Immature natural killer cell (primary cell): ENCODE data around the gene PRKN. TPM values are rescaled to one million over a fixed set of nuclear protein-coding genes. Genes with fewer than 3 reads are reported as not detected.
"Not testable (repeated sequence)": the region's sequence is repeated elsewhere in the genome, so short reads cannot be mapped to it uniquely, and the experiment has no call there.

Experiments used
- DNase-seq, 3 donors: peaks; one replicate each; pipeline ENCODE4 v3.0.0; 2022; ENCODE audit warnings: mixed read lengths in 1 of 3
- H3K27ac Mint-ChIP-seq, 6 donors: one replicate each; pipeline ENCODE4 v1.8.0; 2020; ENCODE audit warnings: mixed read lengths in 6 of 6, mild to moderate bottlenecking in 5 of 6, inconsistent platforms in 4 of 6, moderate library complexity in 3 of 6
- H3K27me3 Mint-ChIP-seq, 3 donors: one replicate each; pipeline ENCODE4 v1.8.0; 2020 to 2021; ENCODE audit warnings: low read depth in 3 of 3, mild to moderate bottlenecking in 3 of 3, mixed read lengths in 3 of 3, moderate library complexity in 3 of 3, inconsistent platforms in 1 of 3
- H3K36me3 Mint-ChIP-seq, 3 donors: one replicate each; pipeline ENCODE4 v1.8.0; 2020; ENCODE audit warnings: mixed read lengths in 3 of 3, inconsistent platforms in 2 of 3, mild to moderate bottlenecking in 2 of 3
- H3K4me1 Mint-ChIP-seq, 2 donors: one replicate each; pipeline ENCODE4 v1.8.0; 2020; ENCODE audit warnings: inconsistent platforms in 2 of 2, mild to moderate bottlenecking in 2 of 2, mixed read lengths in 2 of 2, moderate library complexity in 1 of 2
- H3K4me3 Mint-ChIP-seq, 5 donors: one replicate each; pipeline ENCODE4 v1.8.0; 2020; ENCODE audit warnings: mild to moderate bottlenecking in 5 of 5, mixed read lengths in 5 of 5, inconsistent platforms in 3 of 5, moderate library complexity in 3 of 5
- H3K9me3 Mint-ChIP-seq, 6 donors: one replicate each; pipeline ENCODE4 v1.8.0; 2020; ENCODE audit warnings: mild to moderate bottlenecking in 6 of 6, mixed read lengths in 6 of 6, inconsistent platforms in 4 of 6, moderate library complexity in 3 of 6
- polyA plus RNA-seq, 3 donors: library from polyadenylated mRNA; unstranded; fragments of 300-500 nt; fragmentation: Illumina TruSeq; gene quantifications; one replicate each; pipeline ENCODE4 v1.2.3, GENCODE V29; 2021

The PRKN gene
- polyA plus RNA-seq, 3 donors from 2014 or later, result 0.37 to 6.4 (median 2.8) TPM

DNA sequence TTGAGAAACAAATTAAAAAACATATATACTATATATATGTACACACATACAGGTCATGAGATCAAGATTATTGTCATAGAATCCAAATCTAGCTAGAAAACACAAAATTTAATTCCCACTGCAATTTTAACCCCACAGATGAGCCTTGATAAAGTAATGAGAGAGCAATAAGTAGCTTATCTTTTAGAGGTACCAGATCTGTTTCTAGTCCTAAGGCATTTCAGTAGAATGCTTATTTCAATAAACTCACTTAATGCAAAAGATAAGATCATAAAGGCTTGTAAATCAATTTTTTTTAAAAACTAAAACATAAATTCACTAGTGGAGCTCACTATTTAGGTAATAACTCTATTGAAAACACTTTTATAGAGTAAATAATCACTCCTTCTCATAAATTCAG lies 47.2 kb downstream of the PRKN start:
- Mint-ChIP-seq H3K4me1 (no peaks in the 10 kb centered on the region), H3K9me3 (peaks cover 0 to 7% (median 1%) of the 10 kb centered on the region in 6 donors), H3K27ac (no peak overlapping the region), H3K36me3 (no peaks in the 10 kb centered on the region), H3K27me3 (peaks cover 0 to 2% (median 0%) of the 10 kb centered on the region in 3 donors), H3K4me3 (no peak overlapping the region)
- DNase-seq, result no peak

DNA sequence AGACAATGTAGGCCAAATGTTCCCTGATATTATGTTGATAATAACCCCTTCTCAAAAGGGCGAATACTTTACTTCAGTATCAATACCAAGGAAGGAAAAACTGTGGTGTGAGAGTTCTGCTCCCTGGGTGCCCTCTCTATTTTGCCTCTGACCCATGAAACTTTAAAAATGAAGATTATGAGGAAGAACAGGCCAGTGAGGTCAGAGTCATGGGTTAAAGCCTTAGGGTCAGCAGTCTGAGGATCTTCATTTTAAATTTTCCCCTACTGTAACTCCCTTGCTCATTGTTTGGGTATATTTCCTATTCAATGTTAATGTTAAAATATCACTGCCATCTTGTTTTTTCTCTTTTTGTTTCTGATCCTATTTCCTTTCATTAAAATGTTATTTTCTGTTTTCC lies 47.9 kb downstream of the PRKN start:
- Mint-ChIP-seq H3K27ac (no peak overlapping the region), H3K27me3 (peaks cover 0 to 2% (median under 1%) of the 10 kb centered on the region in 3 donors), H3K9me3 (peaks cover 0 to 7% (median 1%) of the 10 kb centered on the region in 6 donors), H3K36me3 (peaks cover 0 to under 1% (median 0%) of the 10 kb centered on the region in 3 donors), H3K4me3 (no peak overlapping the region), H3K4me1 (no peaks in the 10 kb centered on the region)
- DNase-seq, result no peak

DNA sequence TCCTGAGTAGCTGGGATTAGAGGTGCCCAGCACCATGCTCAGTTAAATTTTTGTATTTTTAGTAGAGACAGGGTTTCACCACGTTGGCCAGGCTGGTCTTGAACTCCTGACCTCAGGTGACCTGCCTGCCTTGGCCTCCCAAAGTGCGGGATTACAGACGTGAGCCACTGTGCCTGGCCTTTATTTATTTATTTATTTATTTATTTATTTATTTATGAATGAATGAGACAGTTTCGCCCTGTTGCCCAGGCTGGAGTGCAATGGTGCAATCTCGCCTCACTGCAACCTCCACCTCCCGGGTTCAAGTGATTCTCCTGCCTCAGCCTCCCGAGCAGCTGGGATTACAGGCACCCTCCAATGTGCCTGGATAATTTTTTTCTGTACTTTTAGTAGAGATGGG lies 48.7 kb downstream of the PRKN start:
- DNase-seq, H3K9me3 Mint-ChIP-seq, H3K27ac Mint-ChIP-seq, H3K4me1 Mint-ChIP-seq, H3K36me3 Mint-ChIP-seq, H3K27me3 Mint-ChIP-seq, H3K4me3 Mint-ChIP-seq: not testable (repeated sequence)

DNA sequence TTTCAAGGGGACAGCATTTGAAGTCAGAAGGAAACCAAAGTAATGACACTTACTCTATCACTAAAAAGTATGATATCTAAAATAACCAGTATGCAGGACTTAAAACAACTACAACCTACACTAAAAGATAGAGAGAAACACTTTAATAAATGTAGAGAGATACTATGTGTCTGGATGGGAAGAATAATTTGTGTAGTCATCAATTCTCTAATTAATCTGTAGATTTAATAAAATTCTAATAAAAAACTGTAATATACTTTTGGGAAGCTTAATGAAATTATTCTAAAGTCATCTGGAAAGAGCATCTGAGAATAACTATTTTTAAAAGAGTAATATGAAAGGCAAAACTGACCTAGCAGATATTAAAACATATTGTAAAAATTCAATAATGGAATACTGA lies 52.1 kb downstream of the PRKN start:
- no peaks in the 10 kb centered on the region for H3K4me1 Mint-ChIP-seq
- H3K9me3 Mint-ChIP-seq, result peaks cover 0 to 2% (median under 1%) of the 10 kb centered on the region in 6 donors
- no peak overlapping the region for H3K4me3 Mint-ChIP-seq
- H3K36me3 Mint-ChIP-seq, result peaks cover 0 to 6% (median 0%) of the 10 kb centered on the region in 3 donors
- DNase-seq, result no peak
- H3K27me3 Mint-ChIP-seq, result peaks cover 0 to 2% (median 2%) of the 10 kb centered on the region in 3 donors
- H3K27ac Mint-ChIP-seq, result no peak overlapping the region

DNA sequence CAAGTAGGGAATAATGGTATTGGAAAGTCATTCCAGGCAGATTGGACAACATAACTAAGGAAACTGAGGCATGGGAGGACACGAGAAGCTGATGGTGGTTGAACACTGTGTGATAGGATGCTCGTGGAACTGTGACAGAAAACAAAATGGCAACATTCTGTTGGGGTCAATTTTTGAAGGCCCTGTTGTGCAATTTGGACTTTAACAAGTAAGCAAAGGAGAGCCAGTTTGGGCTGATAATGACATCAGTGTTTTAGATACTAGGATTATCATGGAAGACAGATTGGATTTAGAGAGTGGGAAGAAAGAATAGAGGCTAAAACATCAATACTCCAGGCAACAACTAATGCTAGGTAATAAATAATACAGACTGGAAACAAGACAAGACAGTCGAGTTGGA lies 53.1 kb downstream of the PRKN start:
- peaks cover 0 to 2% (median 0%) of the 10 kb centered on the region in 6 donors for H3K9me3 Mint-ChIP-seq
- H3K4me1 Mint-ChIP-seq, result no peaks in the 10 kb centered on the region
- H3K27me3 Mint-ChIP-seq, result peaks cover 0 to 2% (median 0%) of the 10 kb centered on the region in 3 donors
- H3K27ac Mint-ChIP-seq, result no peak overlapping the region
- DNase-seq, result no peak
- peaks cover 0 to 6% (median 0%) of the 10 kb centered on the region in 3 donors for H3K36me3 Mint-ChIP-seq
- no peak overlapping the region for H3K4me3 Mint-ChIP-seq

DNA sequence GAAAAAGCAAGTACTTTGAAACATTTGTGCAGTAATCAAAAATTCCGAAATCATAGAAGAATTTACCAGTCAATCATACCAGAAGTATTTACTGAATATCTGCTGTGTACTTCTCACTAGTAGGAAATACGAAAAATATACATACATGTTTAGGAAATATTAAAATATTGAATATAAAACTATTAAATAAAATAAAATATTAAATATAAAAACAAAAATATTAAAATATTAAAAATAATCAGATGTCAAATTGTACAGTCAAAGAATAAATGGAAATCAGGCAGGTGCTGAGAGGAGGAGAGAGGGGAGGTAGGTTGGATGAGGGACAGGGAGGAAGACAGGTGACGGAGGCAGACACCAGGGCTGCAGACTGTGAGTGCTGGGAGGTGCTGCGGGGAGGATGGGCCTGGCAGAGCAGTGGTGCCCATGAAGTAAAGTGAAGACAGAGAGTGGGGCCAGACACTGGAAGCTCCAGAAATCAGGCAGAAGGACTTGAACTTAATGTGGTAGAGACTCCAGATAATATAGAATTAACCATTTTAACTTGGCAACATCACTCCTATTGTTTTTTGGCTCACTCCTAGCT lies 55.9 kb downstream of the PRKN start:
- Mint-ChIP-seq H3K4me3 (no peak overlapping the region), H3K9me3 (peaks cover 0 to 6% (median 0%) of the 10 kb centered on the region in 6 donors), H3K27me3 (peaks cover 0 to 2% (median 0%) of the 10 kb centered on the region in 3 donors), H3K27ac (no peak overlapping the region), H3K36me3 (peaks cover 0 to 6% (median 0%) of the 10 kb centered on the region in 3 donors), H3K4me1 (no peaks in the 10 kb centered on the region)
- DNase-seq, result no peak

DNA sequence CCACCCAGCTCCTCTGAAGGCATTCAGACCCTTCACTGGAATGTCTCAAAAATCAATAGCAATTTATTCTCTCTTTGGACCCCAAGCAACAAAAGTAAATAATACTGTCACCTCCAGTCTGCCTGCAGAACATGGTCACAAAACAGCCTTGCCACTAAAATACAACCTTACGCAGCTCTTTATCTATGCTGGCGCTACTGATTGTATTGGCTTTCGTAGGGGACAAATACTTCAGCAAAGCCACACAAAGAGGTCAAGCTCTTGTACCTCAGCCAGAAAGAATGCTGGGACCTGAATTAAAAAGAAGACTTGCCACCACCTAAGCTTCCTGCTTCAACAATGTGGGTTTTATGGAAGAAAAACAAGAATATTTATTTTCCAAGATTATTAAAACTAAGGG lies 57.2 kb downstream of the PRKN start:
- H3K27me3 Mint-ChIP-seq, result peaks cover 0 to 2% (median 0%) of the 10 kb centered on the region in 3 donors
- no peaks in the 10 kb centered on the region for H3K4me1 Mint-ChIP-seq
- H3K27ac Mint-ChIP-seq, result no peak overlapping the region
- DNase-seq, result no peak
- H3K4me3 Mint-ChIP-seq, result no peak overlapping the region
- peaks cover 0 to 6% (median 0%) of the 10 kb centered on the region in 3 donors for H3K36me3 Mint-ChIP-seq
- peaks cover 0 to 7% (median 6%) of the 10 kb centered on the region in 6 donors for H3K9me3 Mint-ChIP-seq

DNA sequence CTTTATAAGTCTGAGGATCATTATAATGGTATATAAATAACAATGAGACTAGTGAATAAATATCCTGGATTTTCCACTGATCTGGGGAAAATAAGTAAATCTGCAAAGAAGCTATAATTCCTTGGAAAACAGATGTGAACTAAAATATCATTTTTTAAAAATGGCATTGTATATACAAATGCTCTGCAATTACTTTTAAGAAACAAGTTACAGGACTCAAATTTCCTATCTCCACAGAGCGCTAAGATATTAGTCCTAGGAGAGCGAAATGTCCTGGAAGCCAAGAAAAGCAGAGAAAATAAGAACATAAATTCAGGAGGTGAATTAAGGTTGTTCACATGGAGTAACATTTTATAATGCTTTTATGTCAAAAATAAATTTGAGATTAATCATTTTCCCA lies 61.3 kb downstream of the PRKN start:
- no peak for DNase-seq
- H3K4me3 Mint-ChIP-seq, result no peak overlapping the region
- H3K4me1 Mint-ChIP-seq, result no peaks in the 10 kb centered on the region
- no peaks in the 10 kb centered on the region for H3K36me3 Mint-ChIP-seq
- H3K9me3 Mint-ChIP-seq, result peaks cover 4 to 26% (median 14%) of the 10 kb centered on the region in 6 donors
- H3K27me3 Mint-ChIP-seq, result no peaks in the 10 kb centered on the region
- H3K27ac Mint-ChIP-seq, result no peak overlapping the region

DNA sequence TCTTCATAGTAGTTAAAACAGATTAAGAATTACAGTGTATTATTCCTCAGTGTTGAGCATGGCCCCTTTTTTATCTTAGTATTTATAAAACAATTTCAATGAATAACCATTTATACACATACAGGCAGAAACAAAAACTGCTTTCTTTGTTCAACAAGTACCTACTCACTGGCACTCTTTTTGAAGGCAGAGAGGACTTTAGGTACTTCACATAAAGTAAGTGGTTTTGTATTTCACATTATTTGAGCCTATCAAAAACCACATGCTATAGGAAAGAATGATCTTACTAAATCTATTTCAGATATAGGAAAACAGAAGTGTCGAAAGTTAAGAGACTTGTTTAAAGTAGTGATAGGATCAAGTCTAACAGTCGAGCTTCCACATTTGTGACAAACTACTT lies 73.8 kb downstream of the PRKN start:
- Mint-ChIP-seq H3K27ac (no peak overlapping the region), H3K4me1 (no peaks in the 10 kb centered on the region), H3K27me3 (no peaks in the 10 kb centered on the region), H3K36me3 (no peaks in the 10 kb centered on the region), H3K9me3 (peaks cover 0 to 6% (median 0%) of the 10 kb centered on the region in 6 donors), H3K4me3 (no peak overlapping the region)
- DNase-seq, result no peak

DNA sequence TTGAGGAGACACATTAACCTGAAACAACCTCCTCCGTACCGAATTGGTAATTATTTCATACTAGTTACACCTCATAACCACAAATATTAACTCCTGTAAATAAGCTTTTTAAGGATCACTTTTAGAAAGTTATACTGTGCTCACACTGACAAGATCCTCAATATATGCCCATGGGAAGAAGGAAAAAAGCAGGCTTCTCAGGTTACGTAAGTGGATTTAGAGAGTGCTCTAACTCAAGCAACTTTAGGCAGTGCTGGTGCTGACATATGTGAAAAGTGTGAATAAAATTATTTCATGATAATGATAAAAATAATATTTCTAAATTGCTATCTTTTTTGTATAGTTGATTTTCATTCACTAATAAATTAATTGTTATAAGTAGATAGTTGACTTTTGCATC lies 76.1 kb downstream of the PRKN start:
- H3K36me3 Mint-ChIP-seq, result no peaks in the 10 kb centered on the region
- no peaks in the 10 kb centered on the region for H3K27me3 Mint-ChIP-seq
- H3K4me1 Mint-ChIP-seq, result no peaks in the 10 kb centered on the region
- H3K9me3 Mint-ChIP-seq, result peaks cover 0 to 5% (median under 1%) of the 10 kb centered on the region in 6 donors
- H3K27ac Mint-ChIP-seq, result no peak overlapping the region
- no peak for DNase-seq
- no peak overlapping the region for H3K4me3 Mint-ChIP-seq

DNA sequence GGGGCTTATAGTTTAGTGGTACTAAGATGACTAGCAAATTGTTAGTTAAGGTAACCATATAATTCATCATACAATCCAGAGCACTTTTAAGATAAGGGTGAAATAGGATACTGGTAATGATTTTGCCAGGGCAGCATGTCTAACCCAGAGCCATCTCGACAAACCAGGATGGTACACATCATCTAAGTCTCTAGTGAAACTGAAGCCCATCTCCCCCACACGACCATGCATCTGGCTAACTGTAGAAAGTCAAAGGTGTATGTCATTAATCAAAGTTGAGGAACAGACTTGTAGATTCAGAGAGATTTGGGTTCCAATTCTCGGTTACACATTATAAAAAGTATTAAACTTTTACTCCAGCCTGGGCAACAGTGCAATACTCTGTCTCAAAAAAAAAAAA lies 78.3 kb downstream of the PRKN start:
- Mint-ChIP-seq H3K36me3 (no peaks in the 10 kb centered on the region), H3K27ac (no peak overlapping the region), H3K4me3 (no peak overlapping the region)

DNA sequence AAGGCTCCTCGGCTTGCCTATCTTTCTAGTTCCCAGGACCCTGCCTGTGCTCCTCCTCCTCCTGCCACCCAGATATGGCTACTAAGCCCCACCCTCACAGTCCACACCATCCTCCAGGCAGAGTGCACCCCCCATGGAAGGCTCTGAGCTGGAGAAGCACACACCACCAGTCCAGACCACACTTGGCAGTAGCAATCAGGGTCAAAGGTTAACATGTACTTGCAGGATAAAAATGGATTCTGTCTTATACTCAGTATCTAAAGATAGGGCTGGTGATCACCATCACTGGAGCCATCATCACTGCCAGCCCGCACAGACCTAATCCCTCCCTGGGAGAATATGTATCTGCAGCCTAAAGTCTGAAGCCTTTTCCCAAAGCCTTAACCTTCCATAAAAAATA lies 83.4 kb downstream of the PRKN start:
- no peaks in the 10 kb centered on the region for H3K36me3 Mint-ChIP-seq
- H3K4me3 Mint-ChIP-seq, result no peak overlapping the region
- H3K27me3 Mint-ChIP-seq, result peaks cover 0 to 4% (median 0%) of the 10 kb centered on the region in 3 donors
- DNase-seq, result no peak
- H3K4me1 Mint-ChIP-seq, result no peaks in the 10 kb centered on the region
- peaks cover 0 to 6% (median 0%) of the 10 kb centered on the region in 6 donors for H3K9me3 Mint-ChIP-seq
- no peak overlapping the region for H3K27ac Mint-ChIP-seq

More for the DNA sequence above, 78.3 kb downstream of the PRKN start:
- Mint-ChIP-seq H3K4me1 (no peaks in the 10 kb centered on the region), H3K9me3 (peaks cover 0 to 5% (median 0%) of the 10 kb centered on the region in 6 donors), H3K27me3 (no peaks in the 10 kb centered on the region)
- DNase-seq, result no peak

DNA sequence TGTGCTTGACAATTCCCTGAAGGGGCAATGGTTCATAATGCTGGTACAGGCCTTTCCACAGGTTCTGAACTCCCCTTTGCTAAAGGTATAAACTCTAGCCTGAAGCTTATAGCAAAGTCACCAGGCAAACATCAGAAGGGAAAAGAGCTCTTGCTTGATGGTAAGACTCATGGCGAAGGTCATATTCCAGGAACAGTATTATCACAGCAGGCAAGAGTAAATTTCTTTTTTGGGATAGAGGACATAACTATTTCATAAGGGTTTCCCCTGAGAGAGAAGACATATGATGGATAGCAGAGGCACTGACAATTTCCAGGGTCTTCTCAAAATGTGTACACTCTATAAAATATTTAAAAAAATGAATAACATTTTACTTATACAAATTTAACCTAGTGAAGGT lies 86.8 kb downstream of the PRKN start:
- H3K4me1 Mint-ChIP-seq, result no peaks in the 10 kb centered on the region
- peaks cover 0 to 4% (median 0%) of the 10 kb centered on the region in 3 donors for H3K27me3 Mint-ChIP-seq
- H3K9me3 Mint-ChIP-seq, result peaks cover 0 to 5% (median 3%) of the 10 kb centered on the region in 6 donors
- H3K4me3 Mint-ChIP-seq, result no peak overlapping the region
- H3K36me3 Mint-ChIP-seq, result no peaks in the 10 kb centered on the region
- no peak for DNase-seq
- H3K27ac Mint-ChIP-seq, result no peak overlapping the region

DNA sequence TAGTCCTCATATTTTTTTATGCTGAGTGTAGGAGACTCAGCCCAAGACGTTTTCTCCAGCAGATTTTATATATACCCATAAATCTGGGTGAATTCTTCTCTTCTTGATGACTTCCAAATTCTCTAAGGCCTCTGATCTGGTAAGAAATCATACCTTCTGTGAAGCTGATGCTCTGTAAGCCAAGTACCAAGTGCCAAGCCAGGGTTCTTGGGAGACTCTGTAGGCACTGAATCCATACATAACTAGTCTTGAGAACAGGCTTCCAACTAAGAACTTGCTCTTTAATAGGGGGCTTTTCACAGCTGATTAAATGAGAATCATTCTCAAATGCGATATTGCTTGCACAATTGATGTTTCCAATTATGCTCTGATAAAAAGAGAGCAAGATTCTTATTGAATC lies 87.6 kb downstream of the PRKN start:
- Mint-ChIP-seq H3K4me1 (no peaks in the 10 kb centered on the region), H3K27ac (no peak overlapping the region), H3K9me3 (peaks cover 0 to 7% (median 4%) of the 10 kb centered on the region in 6 donors), H3K36me3 (no peaks in the 10 kb centered on the region), H3K4me3 (no peak overlapping the region), H3K27me3 (peaks cover 0 to 4% (median 0%) of the 10 kb centered on the region in 3 donors)
- no peak for DNase-seq
